PC-9 (cell line): ENCODE data around the gene IHH. TPM values are rescaled to one million over a fixed set of nuclear protein-coding genes. Genes with fewer than 3 reads are reported as not detected.

Experiments used
- BruUV-seq: library from RNA; stranded (reverse); fragments of 400-500 nt; replicated peaks from 2 replicates; lab custom pipeline; 2021; lab: Mats Ljungman, UMichigan
- CTCF ChIA-PET: fragments of 300-600 bp; sonication (Branson Sonifier 250); formaldehyde crosslinking; loops from one replicate; lab custom pipeline; 2022; ENCODE audit warnings: antibody characterized with exemption; lab: Charles Lee
- POLR2A ChIA-PET: fragments of 300-600 bp; sonication (Branson Sonifier 250); formaldehyde crosslinking; loops from one replicate; lab custom pipeline; 2022; ENCODE audit warnings: antibody characterized with exemption; ENCODE audit not compliant: unreplicated experiment; lab: Charles Lee
- DNase-seq, 2 experiments: peaks; one replicate each; pipeline versions ENCODE4 v3.0.0 to v3.0.0-alpha.2; 2015 to 2022; ENCODE audit warnings: mixed read lengths in 1 of 2
- H2AFZ ChIP-seq: fragments of 200-600 bp; sonication (generic); 2 replicates; pipeline ENCODE4 v1.8.1; 2017; ENCODE audit warnings: antibody characterized with exemption
- H3F3A ChIP-seq: fragments of 200-600 bp; sonication (generic); 2 replicates; pipeline ENCODE4 v1.8.1; 2017; ENCODE audit warnings: antibody characterized with exemption, mild to moderate bottlenecking, low read depth; ENCODE audit not compliant: insufficient read depth
- H3K27ac ChIP-seq: fragments of 200-600 bp; sonication (generic); 2 replicates; pipeline ENCODE4 v1.6.1; 2016; ENCODE audit warnings: mixed run types
- H3K27me3 ChIP-seq: fragments of 200-600 bp; sonication (generic); 2 replicates; pipeline ENCODE4 v1.6.1; 2016; ENCODE audit warnings: low read depth, mixed run types; ENCODE audit not compliant: insufficient read depth
- H3K36me3 ChIP-seq: fragments of 200-600 bp; sonication (generic); 2 replicates; pipeline ENCODE4 v1.6.1; 2016; ENCODE audit warnings: low read depth, mixed run types
- H3K4me1 ChIP-seq: fragments of 200-600 bp; sonication (generic); replicated peaks from 2 replicates; pipeline ENCODE4 v1.6.1; 2016; ENCODE audit warnings: mixed run types; ENCODE audit not compliant: insufficient read depth
- H3K4me2 ChIP-seq: fragments of 200-600 bp; sonication (generic); 2 replicates; pipeline ENCODE4 v1.6.1; 2017; ENCODE audit warnings: mixed run types
- H3K4me3 ChIP-seq: fragments of 200-600 bp; sonication (generic); 2 replicates; pipeline ENCODE4 v1.6.1; 2016; ENCODE audit warnings: mixed run types
- H3K79me2 ChIP-seq: fragments of 200-600 bp; sonication (generic); 2 replicates; pipeline ENCODE4 v1.6.1; 2017; ENCODE audit warnings: low read depth, mixed run types
- H3K9me2 ChIP-seq: fragments of 200-600 bp; sonication (generic); 2 replicates; pipeline ENCODE4 v1.8.1; 2017; ENCODE audit warnings: mild to moderate bottlenecking; ENCODE audit not compliant: insufficient read depth
- H3K9me3 ChIP-seq: fragments of 200-600 bp; sonication (generic); 2 replicates; pipeline ENCODE4 v1.8.1; 2016; ENCODE audit warnings: low read depth; ENCODE audit not compliant: insufficient read depth
- H4K20me1 ChIP-seq: fragments of 200-600 bp; sonication (generic); 2 replicates; pipeline ENCODE4 v1.8.1; 2017; ENCODE audit not compliant: insufficient read depth
- CTCF ChIP-seq: fragments of 200-600 bp; sonication (generic); conservative IDR thresholded peaks from 2 replicates; pipeline ENCODE4 v1.6.1; 2017; ENCODE audit warnings: mixed run types, antibody characterized with exemption, mild to moderate bottlenecking, moderate library complexity
- EZH2 ChIP-seq: fragments of 200-600 bp; sonication (generic); IDR thresholded peaks from 2 replicates; pipeline ENCODE4 v1.8.0; 2017; ENCODE audit warnings: antibody characterized with exemption, low read depth
- intact Hi-C: fragments of 100-400 bp; cut with micrococcal nuclease; formaldehyde crosslinking; loops from one replicate; pipeline ENCODE4 v1.10.0; 2022; ENCODE audit not compliant: unreplicated experiment
- total RNA-seq: library from RNA; stranded (reverse); gene quantifications from 2 replicates; pipeline ENCODE4 v1.2.3, GENCODE V29; 2021

IHH gene
- total RNA-seq, 1 experiment from 2014 or later = not detected

GRCh38 chr2:219106251-219106650 lies 45.5 kb upstream of the IHH start:
- H3K4me1 ChIP-seq = peaks cover 7% of the 10 kb centered on the region; the same call in 1 of the 2 replicates

GRCh38 chr2:219104107-219105035 lies 43.6 kb upstream of the IHH start:
- H3K4me1 ChIP-seq = peaks cover 7% of the 10 kb centered on the region; the same call in 1 of the 2 replicates
- DNase-seq = peak in 1 of 2 experiments; percentile 4
- H3K4me2 ChIP-seq = no peak overlapping the region
- H3K27me3 ChIP-seq = no peaks in the 10 kb centered on the region
- ChIA-PET CTCF (interaction anchor here (0.7 to 2.1 kb wide), 6 partner anchors 14 to 172 kb away, joined by 3 to 6 read pairs (median 4); no protein-coding TSS in a partner anchor), POLR2A (no interaction called here)
- H2AFZ ChIP-seq = no peak overlapping the region
- no peak overlapping the region for H3K4me3 ChIP-seq
- no peaks in the 10 kb centered on the region for H4K20me1 ChIP-seq
- no peaks in the 10 kb centered on the region for H3K36me3 ChIP-seq
- H3K27ac ChIP-seq = no peak overlapping the region
- no peak for TF ChIP-seq EZH2
- TF ChIP-seq CTCF = peak; percentile 79
- H3K9me2 ChIP-seq = no peaks in the 10 kb centered on the region
- no peaks in the 10 kb centered on the region for H3F3A ChIP-seq
- no TSS peak for BruUV-seq
- intact Hi-C loops = no loop called here
- H3K9me3 ChIP-seq = no peaks in the 10 kb centered on the region
- no peaks in the 10 kb centered on the region for H3K79me2 ChIP-seq

More at GRCh38 chr2:219106251-219106650, 45.5 kb upstream of the IHH start:
- H3K27ac ChIP-seq = no peak overlapping the region
- H3K9me2 ChIP-seq = no peaks in the 10 kb centered on the region
- H3K27me3 ChIP-seq = no peaks in the 10 kb centered on the region
- POLR2A ChIA-PET = no interaction called here
- intact Hi-C loops = no loop called here
- no peaks in the 10 kb centered on the region for H3F3A ChIP-seq
- H3K36me3 ChIP-seq = no peaks in the 10 kb centered on the region
- no peak overlapping the region for H3K4me3 ChIP-seq
- H4K20me1 ChIP-seq = no peaks in the 10 kb centered on the region
- DNase-seq = no peak
- no peaks in the 10 kb centered on the region for H3K9me3 ChIP-seq
- CTCF ChIA-PET = no interaction called here
- TF ChIP-seq CTCF (no peak), EZH2 (no peak)
- H2AFZ ChIP-seq = no peak overlapping the region
- no TSS peak for BruUV-seq
- H3K79me2 ChIP-seq = no peaks in the 10 kb centered on the region
- H3K4me2 ChIP-seq = no peak overlapping the region

- H3K27me3 ChIP-seq = no peaks in the 10 kb centered on the region
- DNase-seq = no peak
- BruUV-seq = no TSS peak
- H3K9me2 ChIP-seq = no peaks in the 10 kb centered on the region
- H3K4me2 ChIP-seq = no peak overlapping the region
- no peak overlapping the region for H2AFZ ChIP-seq
- H3K79me2 ChIP-seq = no peaks in the 10 kb centered on the region
- H3K36me3 ChIP-seq = no peaks in the 10 kb centered on the region
- TF ChIP-seq CTCF = no peak
- no peaks in the 10 kb centered on the region for H4K20me1 ChIP-seq
- no peaks in the 10 kb centered on the region for H3K9me3 ChIP-seq
- H3K27ac ChIP-seq = no peak overlapping the region
- H3F3A ChIP-seq = no peaks in the 10 kb centered on the region
- no peak overlapping the region for H3K4me3 ChIP-seq
- H3K4me1 ChIP-seq = no peaks in the 10 kb centered on the region
- ChIA-PET CTCF (no interaction called here), POLR2A (no interaction called here)
- intact Hi-C loops = no loop called here
Measured at GRCh38 chr2:219099329-219099728, 38.6 kb upstream of the IHH start.
